Measurements from ENCODE around the gene TMEM123.

DNA sequence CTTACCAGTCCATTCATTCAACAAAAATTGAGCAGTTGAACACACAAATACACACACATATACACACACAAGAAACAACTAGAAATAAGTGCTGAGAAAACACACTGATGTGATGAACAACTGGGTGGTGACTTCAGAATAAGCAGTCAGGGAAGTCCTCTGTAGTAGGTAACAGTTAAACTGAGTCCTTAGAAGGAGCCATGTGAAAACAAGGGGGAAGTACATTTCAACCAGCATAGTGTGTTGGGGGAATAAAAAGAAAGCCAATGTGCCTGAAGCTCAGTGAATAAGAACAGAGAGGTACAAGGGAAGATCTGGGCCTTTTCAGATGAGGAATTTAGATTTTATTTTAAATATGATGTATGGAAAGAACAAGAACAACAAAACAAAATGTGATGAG is 6.8 kb upstream of the TMEM123 start:
- TF ChIP-seq MAZ (IDR thresholded peaks at IDR 0.05; ENCODE audit: borderline replicate concordance, low read depth, low read length): no peak
- no peak for TF ChIP-seq MXI1 (IDR thresholded peaks at IDR 0.05; ENCODE audit: borderline replicate concordance, low read depth, low read length)
- TF ChIP-seq, protein P1, sequence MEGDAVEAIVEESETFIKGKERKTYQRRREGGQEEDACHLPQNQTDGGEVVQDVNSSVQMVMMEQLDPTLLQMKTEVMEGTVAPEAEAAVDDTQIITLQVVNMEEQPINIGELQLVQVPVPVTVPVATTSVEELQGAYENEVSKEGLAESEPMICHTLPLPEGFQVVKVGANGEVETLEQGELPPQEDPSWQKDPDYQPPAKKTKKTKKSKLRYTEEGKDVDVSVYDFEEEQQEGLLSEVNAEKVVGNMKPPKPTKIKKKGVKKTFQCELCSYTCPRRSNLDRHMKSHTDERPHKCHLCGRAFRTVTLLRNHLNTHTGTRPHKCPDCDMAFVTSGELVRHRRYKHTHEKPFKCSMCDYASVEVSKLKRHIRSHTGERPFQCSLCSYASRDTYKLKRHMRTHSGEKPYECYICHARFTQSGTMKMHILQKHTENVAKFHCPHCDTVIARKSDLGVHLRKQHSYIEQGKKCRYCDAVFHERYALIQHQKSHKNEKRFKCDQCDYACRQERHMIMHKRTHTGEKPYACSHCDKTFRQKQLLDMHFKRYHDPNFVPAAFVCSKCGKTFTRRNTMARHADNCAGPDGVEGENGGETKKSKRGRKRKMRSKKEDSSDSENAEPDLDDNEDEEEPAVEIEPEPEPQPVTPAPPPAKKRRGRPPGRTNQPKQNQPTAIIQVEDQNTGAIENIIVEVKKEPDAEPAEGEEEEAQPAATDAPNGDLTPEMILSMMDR (conservative IDR thresholded peaks at IDR 0.05; ENCODE audit: low read depth, low read length): no peak
- TF ChIP-seq FOS (IDR thresholded peaks at IDR 0.05; ENCODE audit: low read depth, low read length): no peak
- no peak for TF ChIP-seq CEBPB (IDR thresholded peaks at IDR 0.05; ENCODE audit: low read depth, low read length)
- no peak for TF ChIP-seq CHD1 (IDR thresholded peaks at IDR 0.05; ENCODE audit: low read depth, low read length)
- TF ChIP-seq MAFK (IDR thresholded peaks at IDR 0.05; ENCODE audit: low read depth, low read length): no peak
- no peak for TF ChIP-seq POLR2A (IDR thresholded peaks at IDR 0.05; ENCODE audit: low read depth, low read length)
- TF ChIP-seq RCOR1 (IDR thresholded peaks at IDR 0.05; ENCODE audit: insufficient replicate concordance, low read length): no peak
